NCI-H2227 (cell line): ENCODE measurements around the gene CPSF7.
"Not testable (repeated sequence)": the region's sequence is repeated elsewhere in the genome, so short reads cannot be mapped to it uniquely, and the experiment has no call there.

Experiments
- DNase-seq: peaks from one replicate; lab custom pipeline; 2025; ENCODE audit not compliant: unreplicated experiment; lab: John Stamatoyannopoulos, UW

Gene CPSF7

DNA sequence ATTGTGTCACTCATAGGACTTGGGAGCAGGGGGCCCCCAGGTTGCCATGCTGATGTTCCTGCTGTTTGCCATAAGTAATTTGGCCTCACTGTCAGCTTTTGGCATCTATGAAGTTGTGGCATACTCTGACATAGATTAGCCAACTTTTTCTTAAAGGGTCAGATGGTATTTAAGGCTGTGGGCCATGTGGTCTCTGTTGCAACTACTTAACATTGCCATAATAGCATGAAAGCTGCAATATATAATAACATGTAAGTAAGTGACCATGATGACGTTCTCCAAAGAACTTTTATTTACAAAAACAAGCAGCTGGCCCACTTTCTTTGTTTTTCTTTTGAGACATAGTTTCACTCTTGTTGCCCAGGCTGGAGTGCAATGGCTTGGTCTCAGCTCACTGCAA is 39.6 kb downstream of the CPSF7 start:
- no peak for DNase-seq

DNA sequence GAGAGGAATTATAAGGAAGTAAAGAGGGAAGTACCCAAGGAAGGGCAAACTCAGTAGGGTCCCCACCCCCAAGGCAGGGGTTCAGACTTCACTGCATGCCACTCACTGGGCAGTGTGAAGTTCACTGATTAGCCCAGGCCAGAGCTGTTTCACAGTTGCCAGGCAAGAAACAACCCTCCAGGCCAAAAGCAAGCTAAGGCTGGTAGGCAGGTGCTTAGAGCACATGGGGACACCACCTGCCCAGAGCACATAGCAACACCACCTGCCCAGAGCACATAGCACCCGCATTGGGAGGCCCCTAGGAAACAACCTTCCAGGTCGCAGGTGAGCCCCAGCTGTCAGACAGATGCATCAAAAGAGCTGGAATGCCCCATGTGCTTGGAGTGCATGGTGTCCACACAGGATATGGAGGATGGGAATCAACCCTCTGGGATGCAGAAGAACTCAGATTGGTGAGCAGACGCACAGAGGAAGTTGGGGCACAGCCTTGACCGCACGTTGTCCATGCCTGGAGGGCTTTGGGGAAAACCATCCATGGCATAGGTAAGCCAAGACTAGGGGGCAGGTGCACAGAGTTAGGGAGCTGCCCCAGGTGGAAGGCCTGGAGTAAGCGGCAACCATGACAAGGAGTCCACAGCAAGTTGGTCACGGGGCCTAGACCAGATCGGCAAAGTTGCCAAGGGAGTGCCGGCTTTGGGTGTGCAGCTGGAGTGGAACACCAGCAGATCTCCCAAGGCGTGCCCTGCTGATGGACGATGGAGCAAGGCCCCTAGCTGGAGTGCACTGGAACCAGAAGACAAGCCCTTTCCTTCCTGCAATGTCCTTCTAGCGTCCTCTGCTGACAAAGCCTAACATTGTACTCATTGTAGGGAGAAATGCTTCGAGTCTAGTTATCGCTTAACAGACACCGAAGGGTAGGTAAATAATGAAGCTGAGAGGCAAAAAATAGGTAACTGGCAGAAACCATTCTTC is 45.2 kb downstream of the CPSF7 start:
- no peak for DNase-seq

DNA sequence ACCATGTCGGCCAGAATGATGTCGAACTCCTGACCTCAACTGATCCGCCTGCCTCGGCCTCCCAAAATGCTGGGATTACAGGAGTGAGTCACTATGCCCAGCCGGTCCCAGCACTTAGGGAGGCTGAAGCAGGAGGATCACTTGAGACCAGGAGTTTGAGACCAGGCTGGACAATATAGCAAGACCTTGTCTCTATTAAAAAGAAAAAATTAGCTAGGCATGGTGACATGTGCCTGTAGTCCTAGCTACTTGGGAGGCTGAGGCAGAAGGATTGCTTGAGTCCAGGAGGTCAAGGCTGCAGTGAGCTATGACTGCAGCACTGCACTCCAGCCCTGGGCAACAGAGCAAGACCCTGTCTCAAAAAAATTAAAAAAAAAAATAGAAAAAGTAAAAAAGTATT is 45.9 kb downstream of the CPSF7 start:
- not testable (repeated sequence) for DNase-seq

DNA sequence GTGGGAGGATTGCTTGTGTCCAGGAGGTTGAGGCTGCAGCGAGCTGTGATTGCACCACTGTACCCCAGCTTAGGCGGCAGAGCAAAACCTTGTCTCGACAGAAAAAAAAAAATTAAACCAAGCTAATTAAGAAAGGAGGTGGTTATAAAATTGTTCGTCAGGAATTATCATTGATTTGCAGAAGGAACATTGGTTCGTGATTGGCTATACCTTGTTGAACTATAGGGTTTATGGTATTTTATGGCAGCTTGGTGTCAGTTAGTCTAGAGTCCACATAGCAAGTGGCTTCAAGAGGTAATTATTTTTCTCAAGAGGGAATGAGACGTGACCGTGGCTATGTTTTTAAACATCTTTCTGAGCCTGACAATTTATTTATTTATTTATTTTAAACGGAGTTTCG is 48.9 kb downstream of the CPSF7 start:
- DNase-seq, result no peak

DNA sequence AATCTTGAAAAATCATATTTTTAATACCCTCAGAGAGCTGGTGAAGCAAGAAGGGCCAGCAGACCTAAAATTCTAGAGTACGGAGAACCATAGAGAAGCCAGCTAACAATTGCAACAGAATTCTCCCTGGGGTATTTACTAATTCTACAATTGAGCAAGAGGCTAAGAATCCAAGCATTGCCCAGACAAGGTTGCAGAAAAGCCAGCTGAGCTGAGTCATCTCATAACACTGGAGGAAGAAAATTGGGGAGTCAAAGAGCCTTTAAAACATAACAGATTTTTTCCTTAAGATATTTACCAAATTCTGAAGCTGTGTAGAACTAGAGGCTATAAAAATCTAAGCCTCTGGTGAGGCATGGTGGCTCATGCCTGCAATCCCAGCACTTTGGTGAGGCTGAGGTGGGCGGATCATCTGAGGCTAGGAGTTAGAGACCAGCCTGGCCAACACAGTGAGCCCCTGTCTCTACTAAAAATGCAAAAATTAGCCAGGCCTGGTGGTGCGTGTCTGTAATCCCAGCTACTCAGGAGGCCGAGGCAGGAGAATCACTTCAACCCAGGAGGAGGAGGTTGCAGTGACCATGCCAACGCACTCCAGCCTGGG is 51.0 kb downstream of the CPSF7 start:
- DNase-seq, result no peak

DNA sequence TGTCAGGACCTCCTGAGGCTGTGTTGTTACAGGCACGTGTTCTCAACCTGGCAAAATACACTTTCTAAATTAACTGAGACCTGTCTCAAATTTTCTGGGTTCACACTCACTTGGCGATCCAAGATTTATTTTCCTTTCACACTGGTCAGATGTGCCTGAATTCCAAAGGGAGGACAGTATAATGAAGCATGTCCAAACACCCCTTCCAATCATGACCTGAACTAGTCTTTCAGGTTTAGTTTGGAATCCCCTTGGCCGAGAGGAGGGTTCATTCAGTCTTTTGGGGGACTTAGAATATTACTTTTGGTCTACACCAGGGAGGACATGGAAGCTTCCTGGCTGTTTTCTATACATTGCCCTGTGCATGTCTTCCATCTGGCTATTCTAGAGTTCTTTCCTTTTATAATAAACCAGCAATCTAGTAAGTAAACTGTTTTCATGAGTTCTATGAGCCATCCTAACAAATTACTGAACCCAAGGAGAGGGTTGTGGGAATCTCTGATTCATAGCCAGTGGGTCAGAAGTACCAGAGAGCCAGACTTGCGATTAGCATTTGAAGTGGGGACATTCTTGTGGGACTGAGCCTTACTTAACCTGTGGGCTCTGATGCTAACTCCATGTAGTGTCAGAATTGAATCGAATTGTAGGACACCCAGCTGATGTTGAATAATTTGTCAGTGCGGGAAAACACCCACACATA is 52.2 kb downstream of the CPSF7 start:
- DNase-seq, result no peak

DNA sequence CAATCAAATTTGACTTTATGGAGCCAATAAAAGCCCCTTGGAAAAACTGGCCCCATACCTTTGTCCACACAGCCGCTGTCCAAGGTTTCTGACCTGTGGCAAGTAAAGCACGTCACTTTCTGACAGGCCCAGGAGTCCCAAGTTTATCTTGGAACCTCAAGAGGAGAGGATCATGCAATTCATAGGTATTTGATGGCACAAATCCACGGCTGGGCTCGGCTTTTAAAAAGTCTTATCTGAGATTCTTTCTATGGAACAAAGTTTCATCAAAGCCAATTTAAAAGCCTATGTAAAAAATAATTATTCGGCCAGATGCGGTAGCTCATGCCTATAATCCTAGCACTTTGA is 54.0 kb downstream of the CPSF7 start:
- DNase-seq, result no peak

DNA sequence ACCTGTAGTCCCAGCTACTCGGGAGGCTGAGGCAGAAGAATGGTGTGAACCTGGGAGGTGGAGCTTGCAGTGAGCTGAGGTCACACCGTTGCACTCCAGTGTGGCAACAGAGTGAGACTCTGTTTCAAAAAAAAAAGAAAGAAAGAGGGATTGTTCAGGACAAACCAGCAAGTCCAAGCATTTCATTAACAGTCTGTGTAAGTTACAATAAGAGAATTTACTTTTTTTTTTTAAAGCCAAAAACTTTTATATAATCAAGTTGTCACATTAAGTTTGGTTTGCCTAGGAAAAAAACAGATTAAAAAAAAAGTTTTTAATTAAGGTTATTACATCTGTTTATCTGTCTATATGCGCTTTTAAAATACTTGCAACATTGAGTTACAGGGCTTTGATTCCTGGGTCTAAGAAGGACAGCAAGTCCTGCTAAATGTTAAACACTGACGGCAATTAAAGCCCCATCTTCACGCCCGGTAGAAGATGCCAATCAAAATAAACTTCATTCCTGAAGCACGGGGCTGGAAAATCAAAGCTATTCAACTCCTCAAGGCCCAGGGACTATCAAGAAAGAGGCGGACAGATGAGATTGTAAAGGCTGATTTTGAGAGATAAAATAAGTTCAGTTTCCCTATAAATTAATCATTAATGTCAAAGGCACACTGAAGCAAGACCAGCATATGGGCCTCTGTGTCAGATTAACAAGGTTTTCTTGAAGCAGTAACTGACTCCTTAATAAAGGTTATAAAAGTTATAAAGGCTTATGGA is 56.9 kb downstream of the CPSF7 start:
- no peak for DNase-seq

DNA sequence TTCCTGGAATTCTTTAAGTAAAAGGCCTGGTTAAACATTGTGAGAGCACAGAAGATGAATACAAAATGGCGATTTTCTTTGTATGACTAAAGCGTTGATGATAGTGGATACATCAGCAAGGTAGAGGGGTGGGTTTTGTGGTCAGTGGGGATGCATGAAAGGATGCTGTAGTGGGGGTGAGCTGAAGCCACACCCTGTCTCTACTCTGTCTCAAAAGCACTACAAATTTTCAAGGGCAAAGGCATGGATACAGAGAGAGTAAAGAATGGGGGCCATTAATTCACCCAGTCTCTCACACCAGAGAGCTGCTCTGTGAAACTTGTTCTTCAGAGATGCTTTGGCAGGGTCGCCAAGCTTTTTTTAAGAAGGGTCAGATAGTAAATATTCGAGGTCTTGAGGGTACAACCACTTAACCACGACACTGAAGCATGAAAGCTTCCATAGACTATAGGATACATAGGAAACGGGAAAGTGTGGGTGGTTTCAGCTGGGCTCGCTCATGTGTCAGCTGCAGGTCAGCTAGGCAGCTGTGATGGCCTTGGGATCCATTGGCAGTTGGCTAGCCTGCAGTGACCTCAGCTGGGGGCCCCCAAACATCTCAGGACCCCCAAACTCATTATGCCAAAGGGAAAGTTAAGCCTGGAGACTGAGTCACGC is 59.3 kb downstream of the CPSF7 start:
- no peak for DNase-seq

DNA sequence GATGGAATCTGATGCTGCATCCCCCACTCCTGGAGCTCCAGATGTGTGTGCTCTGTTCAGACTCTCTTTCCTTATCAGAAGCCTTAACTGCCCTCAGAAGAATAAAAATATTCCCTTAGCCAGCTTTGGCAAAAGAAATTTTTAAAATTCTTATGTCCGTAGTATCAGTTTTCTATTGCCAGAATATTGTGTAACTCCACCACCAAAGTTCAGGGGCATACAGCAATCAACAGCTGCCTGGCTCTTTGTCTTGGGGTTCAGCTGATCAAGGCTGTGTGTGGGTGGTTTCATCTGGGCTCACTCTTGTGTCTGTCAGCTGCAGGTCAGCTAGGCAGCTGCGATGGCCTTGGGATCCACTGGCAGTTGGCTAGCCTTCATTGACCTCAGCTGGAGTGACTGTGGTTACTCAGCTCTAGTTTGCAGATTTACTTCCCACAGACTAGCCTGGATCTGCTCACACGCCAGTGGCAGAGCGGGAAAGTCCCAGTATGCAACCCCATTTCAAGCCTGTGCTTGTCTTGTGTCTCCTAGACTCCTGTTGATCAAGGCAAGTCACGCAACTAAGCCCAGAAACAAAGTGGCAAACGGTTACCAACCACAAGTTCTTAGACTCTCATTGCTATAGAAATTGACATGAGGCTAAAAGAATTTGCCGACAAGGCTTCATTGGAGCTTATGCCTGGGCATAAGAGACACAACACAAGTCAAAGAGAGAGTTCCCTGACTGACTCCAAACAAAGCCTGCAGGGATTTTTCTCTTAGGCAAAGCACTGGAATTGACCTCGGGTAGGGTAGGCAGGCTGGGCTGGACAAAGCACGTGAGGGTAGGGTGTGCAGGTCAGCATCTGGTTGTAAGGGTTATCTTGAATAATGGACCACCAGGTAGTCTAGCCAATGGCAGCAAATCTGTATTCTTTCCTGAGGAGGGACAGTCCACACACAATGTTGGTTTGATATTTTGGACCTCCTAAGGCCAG is 60.1 kb downstream of the CPSF7 start:
- no peak for DNase-seq

DNA sequence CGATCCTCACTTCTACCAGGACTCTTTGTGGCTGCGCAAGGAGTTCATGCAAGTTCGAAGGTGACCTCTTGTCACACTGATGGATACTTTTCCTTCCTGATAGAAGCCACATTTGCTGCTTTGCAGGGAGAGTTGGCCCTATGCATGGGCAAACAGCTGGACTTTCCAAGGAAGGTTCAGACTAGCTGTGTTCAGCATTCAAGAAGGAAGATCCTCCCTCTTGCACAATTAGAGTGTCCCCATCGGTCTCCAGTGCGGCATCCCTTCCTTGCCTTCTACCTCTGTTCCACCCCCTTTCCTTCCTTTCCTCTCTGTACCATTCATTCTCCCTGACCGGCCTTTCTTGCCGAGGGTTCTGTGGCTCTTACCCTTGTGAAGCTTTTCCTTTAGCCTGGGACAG is 61.1 kb downstream of the CPSF7 start:
- DNase-seq, result no peak

DNA sequence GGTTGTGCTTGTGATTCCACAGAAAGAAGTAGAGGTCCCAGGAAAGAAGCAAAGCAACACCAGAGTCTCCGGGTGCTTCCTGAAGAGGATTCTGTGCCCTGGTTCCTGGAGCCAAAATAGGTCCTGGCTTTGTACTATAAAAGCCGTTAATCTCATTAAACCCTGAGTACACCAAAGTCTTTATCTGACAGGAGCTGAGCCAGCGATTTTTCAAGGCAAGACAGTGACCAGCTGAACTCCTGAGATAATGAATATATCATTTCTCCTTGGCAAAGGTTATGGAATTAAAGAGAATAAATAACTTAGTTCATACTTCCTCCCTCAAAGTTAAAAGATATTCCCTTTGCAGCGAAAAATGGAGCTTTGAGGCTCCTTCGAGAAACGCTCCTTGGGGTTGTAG is 62.4 kb downstream of the CPSF7 start:
- no peak for DNase-seq

DNA sequence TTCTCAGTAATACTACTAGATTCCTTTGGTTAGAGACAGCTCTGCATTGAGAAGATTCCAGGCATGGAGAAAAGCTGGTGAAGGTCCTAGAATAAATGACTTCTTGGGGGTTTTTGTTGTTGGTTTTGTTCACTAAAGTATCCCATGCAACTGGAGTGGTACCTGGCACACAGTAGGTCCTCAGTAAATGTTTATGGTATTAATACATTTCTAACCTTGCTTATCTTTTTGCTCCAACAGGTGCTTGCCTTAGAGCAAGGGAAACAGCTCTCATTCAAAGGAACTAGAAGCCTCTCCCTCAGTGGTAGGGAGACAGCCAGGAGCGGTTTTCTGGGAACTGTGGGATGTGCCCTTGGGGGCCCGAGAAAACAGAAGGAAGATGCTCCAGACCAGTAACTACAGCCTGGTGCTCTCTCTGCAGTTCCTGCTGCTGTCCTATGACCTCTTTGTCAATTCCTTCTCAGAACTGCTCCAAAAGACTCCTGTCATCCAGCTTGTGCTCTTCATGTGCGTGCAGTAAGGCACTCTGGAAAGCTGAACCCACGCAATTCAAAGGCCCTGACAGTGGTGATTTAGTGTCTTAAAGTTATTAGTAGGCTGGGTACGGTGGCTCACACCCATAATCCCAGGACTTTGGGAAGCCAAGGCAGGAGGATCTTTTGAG is 65.6 kb downstream of the CPSF7 start:
- DNase-seq, result no peak

DNA sequence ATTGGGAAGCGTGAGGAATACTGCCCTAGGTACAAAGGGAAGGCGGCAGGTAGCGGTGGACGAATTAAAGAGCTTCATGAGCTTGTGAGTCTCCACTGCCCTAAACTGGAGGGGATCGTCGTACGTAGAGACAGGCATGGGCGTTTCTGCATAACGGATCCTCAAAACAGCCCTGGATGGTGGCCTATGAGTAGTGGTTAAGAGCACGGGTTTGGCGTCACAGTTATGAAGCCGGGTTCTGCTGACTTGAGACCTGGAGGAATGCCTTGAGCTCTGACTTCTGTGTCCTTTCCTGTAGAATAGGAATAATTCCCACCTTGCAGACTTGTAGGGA is 67.3 kb downstream of the CPSF7 start:
- DNase-seq, result peak; percentile 61

DNA sequence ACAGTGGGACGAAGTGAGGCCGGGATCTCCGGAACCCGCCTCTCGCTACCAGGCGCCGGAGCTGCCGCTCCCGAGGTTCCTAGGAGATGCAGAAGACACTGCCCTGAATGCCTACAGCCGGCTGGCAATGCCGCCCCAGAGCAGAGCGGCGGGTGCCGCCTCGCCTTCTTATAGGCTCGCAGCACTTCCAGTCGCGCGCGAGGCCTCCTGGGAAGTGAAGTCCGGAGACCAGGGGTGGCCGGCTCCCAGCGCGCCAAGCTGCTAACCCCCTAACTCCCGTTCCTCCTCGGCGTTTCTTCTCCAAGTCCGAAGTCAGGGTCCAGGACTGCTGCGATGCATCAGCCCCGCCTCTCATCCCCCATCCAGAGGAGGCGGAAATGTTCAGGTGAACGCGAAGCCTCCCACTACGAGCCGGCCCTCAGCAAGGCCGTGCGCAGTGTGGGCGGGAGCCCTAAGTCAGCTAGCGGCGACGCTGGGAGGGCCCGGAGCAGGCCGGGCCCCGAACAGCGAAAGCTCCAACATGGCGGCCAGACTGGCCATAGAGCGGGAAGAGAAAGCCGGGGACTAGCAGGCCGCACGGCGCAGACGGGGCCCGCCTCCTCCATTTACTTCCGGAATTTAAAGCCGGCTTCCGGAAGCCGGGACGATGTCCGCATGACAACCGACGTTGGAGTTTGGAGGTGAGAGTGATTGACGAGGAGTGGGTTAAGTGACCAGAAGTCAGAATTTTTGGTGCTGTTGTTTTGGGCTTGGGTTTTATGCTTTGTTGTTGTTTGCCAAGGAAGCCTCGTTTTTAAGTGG is 67.8 kb downstream of the CPSF7 start, which contains the start of the genes CYB561A3 and TMEM138:
Gene CYB561A3, minus strand, starts transcription at position 142 of the 801 bp plus-strand sequence. CDS start 5,169 bp downstream, outside the sequence.
Gene TMEM138, plus strand, starts transcription at position 634 of the 801 bp plus-strand sequence. CDS start 2,017 bp downstream, outside the sequence.
- peak; percentile 97 for DNase-seq

DNA sequence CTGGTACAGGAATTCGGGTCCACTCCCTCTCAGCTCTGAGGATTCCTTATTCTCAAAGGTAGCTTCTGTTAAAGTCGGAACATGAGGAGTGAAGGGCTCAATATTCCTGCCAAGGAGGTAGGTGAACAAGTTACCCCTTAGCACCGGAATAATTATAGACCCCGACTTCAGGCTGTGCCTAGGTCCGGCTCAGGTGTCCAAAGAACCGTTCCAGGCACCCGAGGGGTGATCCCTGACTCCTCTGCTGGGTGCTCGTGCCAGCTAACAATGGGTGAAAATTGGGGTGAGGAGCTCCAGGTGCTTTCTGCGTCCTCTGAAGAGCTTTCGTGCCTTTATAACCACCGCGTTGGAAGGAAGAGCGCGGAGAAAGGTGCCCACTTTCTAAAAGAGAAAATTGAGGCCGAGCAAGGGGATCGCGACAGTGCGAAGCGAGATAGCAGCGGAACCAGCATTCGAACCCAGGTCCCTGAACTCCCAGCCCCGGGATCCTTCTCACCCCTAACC is 68.5 kb downstream of the CPSF7 start:
- DNase-seq, result no peak

DNA sequence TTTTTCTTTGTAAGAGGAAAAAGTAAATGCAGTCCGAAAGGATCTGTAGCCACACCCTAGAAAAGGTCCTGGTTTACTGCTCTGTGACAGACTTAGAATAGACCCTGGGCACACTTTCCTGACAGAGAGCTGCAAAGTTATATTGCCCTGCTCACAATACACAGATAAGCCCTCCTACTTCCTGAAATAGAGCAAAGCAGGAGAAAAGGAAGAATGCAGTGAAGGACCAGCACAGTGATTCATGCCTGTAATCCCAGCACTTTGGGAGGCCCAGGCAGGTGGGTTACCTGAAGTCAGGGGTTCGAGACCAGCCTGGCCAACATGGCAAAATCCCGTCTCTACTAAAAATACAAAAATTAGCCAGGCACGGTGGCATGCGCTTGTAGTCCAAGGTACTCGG is 70.3 kb downstream of the CPSF7 start:
- no peak for DNase-seq

DNA sequence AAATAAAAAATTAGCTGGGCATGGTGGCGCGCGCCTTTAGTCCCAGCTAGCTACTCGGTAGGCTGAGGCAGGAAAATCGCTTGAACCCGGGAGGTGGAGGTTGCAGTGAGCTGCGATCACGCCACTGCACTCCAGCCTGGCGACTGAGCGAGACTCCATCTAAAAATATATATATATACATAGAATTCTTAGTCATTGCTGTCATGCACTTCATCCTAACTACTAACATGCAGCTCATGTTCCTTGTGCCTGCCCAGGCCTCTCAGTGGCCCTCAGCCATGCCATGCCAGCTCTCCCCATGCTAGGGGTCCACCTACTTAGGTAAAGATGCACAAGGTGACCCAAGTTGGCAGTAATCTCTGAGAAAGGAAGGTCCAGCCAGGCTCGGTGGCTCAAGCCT is 71.2 kb downstream of the CPSF7 start:
- no peak for DNase-seq
